NCI-H226 (cell line): ENCODE results near the gene FOXO3B.
"Not testable (repeated sequence)": the region's sequence is repeated elsewhere in the genome, so short reads cannot be mapped to it uniquely, and the experiment has no call there.

ENCODE experiments used
- DNase-seq: peaks from one replicate; pipeline ENCODE4 v3.0.0-alpha.2; 2015

Gene FOXO3B

DNA sequence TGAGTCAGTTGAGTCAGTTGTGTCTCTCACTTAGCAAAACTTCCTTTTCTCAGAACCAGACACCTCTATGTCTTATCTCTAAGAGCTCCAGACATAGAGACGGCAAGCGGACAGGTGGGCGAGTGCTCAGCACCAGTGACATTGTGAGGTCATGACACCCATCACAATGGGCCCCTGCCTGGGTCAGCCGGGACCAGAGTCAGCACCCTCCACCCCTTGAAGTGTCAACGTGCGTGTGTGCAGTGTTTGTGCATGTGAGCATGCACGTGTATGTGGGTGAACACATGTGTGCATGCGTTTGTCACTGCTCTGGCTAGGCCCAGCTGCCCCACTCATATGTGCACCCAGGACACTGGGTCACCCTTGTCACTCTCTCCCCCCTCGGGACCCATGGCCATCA is 37.8 kb downstream of the FOXO3B start, which contains the start of gene TBC1D28:
TSS of gene TBC1D28 (minus strand) at position 101 of the 400 bp plus-strand sequence. CDS start 3,039 bp downstream, outside the sequence.
- DNase-seq = not testable (repeated sequence)

DNA sequence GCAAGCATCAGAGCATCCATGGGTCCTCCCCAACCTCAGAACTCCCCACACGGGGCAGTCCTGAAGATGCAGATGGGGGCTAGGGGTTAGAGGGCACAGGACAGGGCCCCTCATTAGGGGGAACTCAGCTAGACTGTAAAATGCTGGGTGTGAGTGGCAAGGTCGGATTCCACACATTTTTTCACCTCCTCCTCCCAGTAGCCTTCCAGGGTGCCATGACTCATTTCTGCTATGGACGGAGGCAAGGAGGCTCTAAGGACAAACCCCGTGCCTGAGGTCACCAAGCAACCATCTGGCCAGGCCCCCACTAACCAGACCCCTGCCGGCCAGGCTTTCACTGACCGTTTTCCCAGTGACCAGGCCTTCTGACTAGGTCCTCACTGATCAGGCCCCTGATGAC is 39.0 kb downstream of the FOXO3B start:
- DNase-seq = not testable (repeated sequence)

DNA sequence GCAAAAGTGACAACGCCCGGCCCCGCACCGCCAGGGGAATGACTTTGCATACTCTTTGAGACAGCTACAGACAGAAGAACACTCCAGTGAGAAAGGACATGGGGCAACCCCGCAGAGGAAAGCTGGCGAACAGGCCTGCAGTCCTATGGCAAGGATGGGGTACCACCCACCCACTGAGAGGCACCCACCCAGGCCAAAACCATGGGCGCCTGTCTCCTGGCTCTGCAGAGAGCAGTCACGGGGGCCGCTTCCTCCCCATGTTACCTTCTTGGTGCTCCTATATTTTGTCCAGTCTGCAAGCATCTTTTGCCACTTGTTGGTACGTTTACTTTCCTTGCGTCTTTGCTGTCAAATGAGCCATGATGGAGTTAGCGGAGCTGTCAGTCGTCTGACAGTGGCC is 43.8 kb downstream of the FOXO3B start:
- not testable (repeated sequence) for DNase-seq

DNA sequence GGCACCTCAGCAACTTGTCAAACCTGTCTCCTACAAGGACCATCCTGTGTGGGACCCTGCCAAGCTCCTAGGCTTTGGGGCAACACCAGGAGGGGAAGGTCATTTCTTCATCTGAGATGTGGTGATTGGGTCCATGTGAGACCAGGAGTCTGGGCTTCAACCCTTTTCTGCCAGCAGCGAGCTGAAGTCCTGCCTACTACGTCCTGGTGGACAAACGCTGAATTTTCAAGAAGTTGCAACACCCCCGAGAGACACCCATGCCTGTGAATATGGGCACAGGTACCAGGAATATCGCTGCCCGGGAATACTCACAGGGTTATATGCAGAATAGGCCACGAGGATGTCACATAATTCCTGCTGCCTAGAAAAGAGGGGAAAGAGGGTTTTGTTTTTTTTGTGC is 45.9 kb downstream of the FOXO3B start:
- not testable (repeated sequence) for DNase-seq

DNA sequence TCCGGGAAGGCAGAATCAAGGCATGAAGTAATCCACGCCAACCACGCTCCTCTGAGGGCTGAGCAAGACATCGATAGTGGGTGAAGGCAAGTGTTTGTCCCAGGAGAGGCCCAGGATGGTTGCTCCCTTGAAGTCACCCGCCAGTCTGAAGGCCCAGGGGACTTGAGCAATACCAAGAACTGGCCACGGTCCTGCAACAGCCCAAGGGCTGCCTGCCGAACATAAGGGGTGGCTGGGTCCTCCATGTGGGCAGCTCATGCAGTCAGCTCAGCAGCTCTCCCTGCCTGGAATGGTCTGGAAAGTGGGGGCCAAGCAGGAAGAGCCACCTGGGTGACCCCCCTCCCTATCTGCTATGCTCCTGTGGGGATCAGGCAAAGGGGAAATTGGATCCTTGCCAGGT is 46.3 kb downstream of the FOXO3B start:
- DNase-seq = not testable (repeated sequence)

DNA sequence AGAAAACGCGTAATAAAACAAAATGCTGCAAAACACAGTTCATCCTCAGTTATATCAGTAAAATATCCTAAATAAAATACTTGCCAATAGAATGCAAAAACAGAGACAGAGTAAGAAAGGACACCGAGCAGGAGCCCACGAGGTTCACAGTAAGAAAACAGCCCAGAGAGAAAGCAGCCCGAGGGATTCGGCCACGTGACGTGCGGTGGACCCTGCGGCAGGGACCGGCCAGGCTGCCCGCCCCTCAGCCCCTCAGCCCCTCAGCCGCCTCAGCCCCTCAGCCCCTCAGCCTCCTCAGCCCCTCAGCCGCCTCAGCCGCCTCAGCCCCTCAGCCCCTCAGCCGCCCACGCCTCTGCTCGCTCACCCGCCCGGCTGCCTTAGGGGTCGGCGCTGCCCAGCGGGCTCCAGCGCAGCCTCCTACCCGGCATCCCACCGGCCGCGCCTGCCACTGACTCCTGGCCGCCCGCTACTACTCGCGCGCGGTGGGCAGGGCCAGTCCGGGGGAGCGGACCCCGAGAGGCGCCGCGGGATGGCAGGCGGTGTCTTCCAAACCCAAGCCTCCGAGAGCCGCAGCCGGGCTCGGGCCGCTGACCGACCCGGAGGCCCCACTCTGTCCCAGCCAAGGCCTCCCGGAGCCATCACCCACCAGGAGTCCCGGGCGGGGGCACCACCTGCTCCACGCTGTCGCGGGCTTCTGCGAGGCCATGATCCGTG is 47.4 kb downstream of the FOXO3B start:
- not testable (repeated sequence) for DNase-seq
